Keratinocyte (primary cell): ENCODE measurements around the gene RFTN1.

ENCODE experiments used
- EZH2 ChIP-seq: IDR thresholded peaks from one replicate; pipeline ENCODE4 v1.6.1; 2012; ENCODE audit warnings: inconsistent platforms, mild to moderate bottlenecking, low read length, moderate library complexity
- TF ChIP-seq, protein P1 (sequence below), 3 experiments: IDR thresholded peaks in 1 of 3; conservative IDR thresholded peaks in 1 of 3; optimal IDR thresholded peaks in 1 of 3; 2 replicates in 2 of 3; 3 replicates in 1 of 3; pipeline versions ENCODE3 to v1.5.1; 2011; ENCODE audit warnings: low read length in 3 of 3, mild to moderate bottlenecking in 3 of 3, moderate library complexity in 2 of 3, control low read depth in 1 of 3, inconsistent platforms in 1 of 3; ENCODE audit not compliant: insufficient read depth in 2 of 3; ENCODE audit errors: extremely low read depth in 1 of 3

DNA sequence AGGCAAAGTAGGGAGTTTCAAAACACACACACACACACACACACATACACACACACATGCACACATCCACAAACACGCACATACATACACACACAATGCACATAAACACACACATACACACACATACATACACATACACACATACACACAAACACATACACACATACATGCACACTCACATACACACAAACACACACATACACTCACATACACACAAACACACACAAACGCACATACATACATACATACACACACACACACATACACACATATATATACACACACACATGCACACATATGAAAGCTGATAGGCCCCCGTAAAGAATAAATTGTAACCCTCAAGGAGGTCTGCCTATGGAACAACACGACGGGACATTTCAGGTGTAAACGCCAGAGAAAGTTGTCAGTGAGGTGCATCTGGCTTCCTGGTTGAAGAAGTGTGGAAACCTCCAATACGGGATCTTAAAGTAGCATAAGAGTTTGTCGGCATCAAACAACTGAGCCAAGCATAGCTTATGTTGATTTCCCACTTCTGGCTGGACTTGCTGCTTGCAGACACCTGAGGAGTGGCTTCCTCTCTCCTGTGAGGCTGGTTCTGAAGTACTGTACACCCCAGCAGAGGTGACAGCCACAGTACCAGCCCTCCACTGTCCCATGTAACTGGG is 5.8 kb downstream of the RFTN1 start:
- TF ChIP-seq, protein P1, sequence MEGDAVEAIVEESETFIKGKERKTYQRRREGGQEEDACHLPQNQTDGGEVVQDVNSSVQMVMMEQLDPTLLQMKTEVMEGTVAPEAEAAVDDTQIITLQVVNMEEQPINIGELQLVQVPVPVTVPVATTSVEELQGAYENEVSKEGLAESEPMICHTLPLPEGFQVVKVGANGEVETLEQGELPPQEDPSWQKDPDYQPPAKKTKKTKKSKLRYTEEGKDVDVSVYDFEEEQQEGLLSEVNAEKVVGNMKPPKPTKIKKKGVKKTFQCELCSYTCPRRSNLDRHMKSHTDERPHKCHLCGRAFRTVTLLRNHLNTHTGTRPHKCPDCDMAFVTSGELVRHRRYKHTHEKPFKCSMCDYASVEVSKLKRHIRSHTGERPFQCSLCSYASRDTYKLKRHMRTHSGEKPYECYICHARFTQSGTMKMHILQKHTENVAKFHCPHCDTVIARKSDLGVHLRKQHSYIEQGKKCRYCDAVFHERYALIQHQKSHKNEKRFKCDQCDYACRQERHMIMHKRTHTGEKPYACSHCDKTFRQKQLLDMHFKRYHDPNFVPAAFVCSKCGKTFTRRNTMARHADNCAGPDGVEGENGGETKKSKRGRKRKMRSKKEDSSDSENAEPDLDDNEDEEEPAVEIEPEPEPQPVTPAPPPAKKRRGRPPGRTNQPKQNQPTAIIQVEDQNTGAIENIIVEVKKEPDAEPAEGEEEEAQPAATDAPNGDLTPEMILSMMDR (optimal IDR thresholded peaks at IDR 0.05 in 1 of 3, IDR thresholded peaks at IDR 0.05 in 1 of 3, conservative IDR thresholded peaks at IDR 0.05 in 1 of 3; ENCODE audit: extremely low read depth in 1 of 3, insufficient read depth in 2 of 3, low read length in 3 of 3), result no peak
- no peak for TF ChIP-seq EZH2
